ENCODE data around the gene MIR17HG. TPM values are rescaled to one million over a fixed set of nuclear protein-coding genes. Genes with fewer than 3 reads are reported as not detected.
"Not testable (repeated sequence)": the region's sequence is repeated elsewhere in the genome, so short reads cannot be mapped to it uniquely, and the experiment has no call there.

The MIR17HG gene
- total RNA-seq, 4 donors from 2014 or later, result 0.78 to 2.7 (median 1.3) TPM

DNA sequence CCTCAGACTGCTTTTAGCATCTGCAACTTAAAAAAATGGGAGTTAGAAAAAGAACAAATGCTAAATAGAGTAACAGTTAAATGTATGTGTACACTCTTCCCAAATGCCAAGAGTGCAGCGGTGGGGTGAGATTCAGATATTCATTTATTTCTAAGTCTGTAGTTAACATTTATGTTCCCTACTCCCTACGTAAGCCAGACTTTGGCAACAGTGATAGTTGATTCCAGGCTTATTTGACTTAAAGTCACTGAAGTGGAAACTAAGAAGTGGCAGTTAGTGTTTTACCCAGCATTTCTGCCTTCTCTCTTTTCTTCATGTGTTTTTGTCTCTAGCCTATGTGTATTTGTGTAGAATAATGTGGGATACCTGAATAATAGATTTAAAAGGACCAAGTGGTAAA lies 4.5 kb downstream of the MIR17HG start:
- no peak for DNase-seq (ENCODE audit: low spot score in 2 of 2)
- TF ChIP-seq POLR2A (IDR thresholded peaks at IDR 0.05), result no peak
- TF ChIP-seq CTCF (IDR thresholded peaks at IDR 0.05), result no peak
- 92 to 94% methylated on average over 2 of the region's 2 CpGs for whole genome bisulfite sequencing, 2 donors
- intact Hi-C loops (cut with DNase I; ENCODE audit: low total_unique reads), result no loop called here
- H3K4me3 ChIP-seq (ENCODE audit: low read depth, poor library complexity, severe bottlenecking), result no peak overlapping the region

GRCh38 chr13:91352891-91353290 lies 5.4 kb downstream of the MIR17HG start:
- H3K4me3 ChIP-seq (ENCODE audit: low read depth, poor library complexity, severe bottlenecking); DNase-seq (ENCODE audit: low spot score in 2 of 2); intact Hi-C loops (cut with DNase I; ENCODE audit: low total_unique reads): not testable (repeated sequence)
- 87 to 89% methylated on average over 7 of the region's 7 CpGs for WGBS, 2 donors

DNA sequence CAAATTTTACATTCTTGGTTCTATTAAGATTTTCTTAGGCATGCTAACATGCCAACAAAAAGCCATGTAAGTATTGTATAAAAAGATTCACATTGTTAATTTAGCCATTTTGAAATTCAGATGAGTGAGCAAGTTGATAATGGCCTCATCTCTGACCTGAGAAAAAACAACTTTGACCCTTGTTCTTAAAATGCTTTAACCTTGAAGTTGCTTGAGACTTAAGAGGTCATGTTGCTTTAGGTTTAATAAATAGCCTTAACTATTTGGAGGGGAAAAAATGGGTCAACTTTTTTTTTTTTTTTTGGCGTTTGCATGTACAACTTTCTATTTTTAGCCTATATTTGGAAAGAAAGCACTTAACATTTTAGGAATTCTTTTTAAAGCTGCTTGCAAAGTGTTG lies 6.0 kb downstream of the MIR17HG start:
- WGBS, 2 donors, result 19 to 33% methylated on average over 1 of the region's 1 CpG
- DNase-seq (ENCODE audit: low spot score in 2 of 2), result no peak
- TF ChIP-seq POLR2A (IDR thresholded peaks at IDR 0.05) (no peak), CTCF (IDR thresholded peaks at IDR 0.05) (no peak)
- no peak overlapping the region for H3K4me3 ChIP-seq (ENCODE audit: low read depth, poor library complexity, severe bottlenecking)
- intact Hi-C loops (cut with DNase I; ENCODE audit: low total_unique reads), result no loop called here

GRCh38 chr13:91355099-91355825 lies 7.8 kb downstream of the MIR17HG start:
- DNase-seq (ENCODE audit: low spot score in 2 of 2), result no peak
- no peak overlapping the region for H3K4me3 ChIP-seq (ENCODE audit: low read depth, poor library complexity, severe bottlenecking)
- intact Hi-C loops (cut with DNase I; ENCODE audit: low total_unique reads), result no loop called here
- WGBS, 2 donors, result 94 to 95% methylated on average over 6 of the region's 6 CpGs
- no peak for TF ChIP-seq CTCF (IDR thresholded peaks at IDR 0.05)

- H3K4me3 ChIP-seq (ENCODE audit: low read depth, poor library complexity, severe bottlenecking), result no peak overlapping the region
- TF ChIP-seq POLR2A (IDR thresholded peaks at IDR 0.05) (no peak), CTCF (IDR thresholded peaks at IDR 0.05) (no peak)
- intact Hi-C loops (cut with DNase I; ENCODE audit: low total_unique reads), result no loop called here
These were observed 8.6 kb downstream of the MIR17HG start for GRCh38 chr13:91355826-91356710.

DNA sequence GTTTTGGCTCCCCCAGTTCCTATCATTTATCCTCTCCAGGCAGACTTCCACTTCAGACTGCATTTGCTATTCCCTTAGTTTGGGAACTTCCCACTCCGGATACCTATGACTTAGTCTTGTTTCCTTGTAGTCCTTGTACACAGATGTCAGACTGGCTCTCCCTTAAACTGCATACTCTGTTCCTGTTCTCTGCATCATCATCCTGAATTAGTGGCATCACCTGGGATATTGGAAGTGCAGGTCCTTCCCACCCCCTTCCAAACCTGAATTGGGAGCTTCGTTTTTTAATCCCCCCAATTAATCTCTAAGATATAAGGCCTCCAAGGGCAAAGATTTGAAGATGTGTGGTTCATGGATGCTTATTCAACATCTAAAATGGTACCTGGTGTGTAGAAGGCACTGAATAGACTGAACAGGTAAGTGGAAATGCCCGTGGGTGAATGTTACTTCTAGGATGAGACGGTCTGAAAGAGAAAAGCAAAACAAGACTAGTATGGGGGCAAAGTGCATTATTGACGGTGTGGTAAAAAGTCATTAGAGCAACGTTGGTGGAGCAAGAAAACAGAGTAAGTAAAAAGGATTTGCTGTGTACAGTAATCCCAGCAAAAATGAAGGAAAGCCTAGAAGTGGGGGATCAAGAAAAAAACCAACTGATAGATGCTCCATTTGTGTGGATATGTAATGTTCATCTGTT lies 9.6 kb downstream of the MIR17HG start:
- 78 to 85% methylated on average over 6 of the region's 6 CpGs for WGBS, 2 donors
- H3K4me3 ChIP-seq (ENCODE audit: low read depth, poor library complexity, severe bottlenecking), result no peak overlapping the region
- no peak for DNase-seq (ENCODE audit: low spot score in 2 of 2)
- intact Hi-C loops (cut with DNase I; ENCODE audit: low total_unique reads), result no loop called here
- TF ChIP-seq CTCF (IDR thresholded peaks at IDR 0.05) (no peak), POLR2A (IDR thresholded peaks at IDR 0.05) (no peak)

More at GRCh38 chr13:91355826-91356710, 8.6 kb downstream of the MIR17HG start:
- WGBS, 2 donors, result 93 to 97% methylated on average over 6 of the region's 6 CpGs
- DNase-seq (ENCODE audit: low spot score in 2 of 2), result no peak

Measured in lower leg skin (tissue), 4 donors.